ENCODE results near the gene PNPLA7. TPM values are rescaled to one million over a fixed set of nuclear protein-coding genes. Genes with fewer than 3 reads are reported as not detected.
A peak's percentile ranks its signal among the peaks of the same experiment; 100 is the strongest.

Gene PNPLA7
- total and polyA plus RNA-seq, 4 donors, result 0.75 to 6.5 (median 2.1) TPM

DNA sequence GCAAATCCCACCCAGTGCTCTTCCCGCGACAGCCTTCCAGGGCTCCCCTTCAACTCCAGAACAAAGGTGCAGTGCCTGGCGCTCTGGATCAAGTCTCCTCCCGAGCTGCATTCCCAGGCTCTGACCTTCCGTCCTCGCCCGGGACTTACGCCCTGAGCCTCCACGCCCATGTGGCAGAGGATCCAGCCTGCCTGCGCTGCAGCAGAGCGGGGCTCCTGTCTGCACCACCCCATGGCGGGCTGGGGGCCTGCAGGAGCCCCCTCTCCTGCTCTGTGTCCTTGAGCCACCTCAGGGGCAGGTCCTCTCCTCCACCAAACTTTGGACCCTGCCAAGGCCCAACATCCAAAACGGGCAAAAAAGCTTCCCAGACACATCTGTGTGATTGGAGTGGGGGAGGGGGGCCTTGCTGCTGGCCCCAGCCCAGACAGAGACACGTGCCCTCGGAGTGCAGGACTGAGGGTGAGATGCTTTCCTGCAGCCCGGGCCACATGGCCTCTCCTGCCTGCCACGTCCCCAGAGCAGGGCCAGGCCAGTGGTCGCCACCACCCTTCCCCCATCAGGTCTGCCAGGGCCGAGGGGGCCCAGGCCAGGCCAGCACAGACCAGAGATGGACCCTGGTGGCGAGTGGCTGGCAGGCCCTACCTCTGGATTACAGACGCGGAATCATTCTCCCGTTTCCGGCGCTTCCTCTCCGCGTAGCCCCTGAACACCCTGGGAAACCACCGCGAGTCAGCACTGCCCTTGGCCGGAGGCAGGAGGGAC is 95.4 kb downstream of the PNPLA7 start (continued):
- TF ChIP-seq, protein P1, sequence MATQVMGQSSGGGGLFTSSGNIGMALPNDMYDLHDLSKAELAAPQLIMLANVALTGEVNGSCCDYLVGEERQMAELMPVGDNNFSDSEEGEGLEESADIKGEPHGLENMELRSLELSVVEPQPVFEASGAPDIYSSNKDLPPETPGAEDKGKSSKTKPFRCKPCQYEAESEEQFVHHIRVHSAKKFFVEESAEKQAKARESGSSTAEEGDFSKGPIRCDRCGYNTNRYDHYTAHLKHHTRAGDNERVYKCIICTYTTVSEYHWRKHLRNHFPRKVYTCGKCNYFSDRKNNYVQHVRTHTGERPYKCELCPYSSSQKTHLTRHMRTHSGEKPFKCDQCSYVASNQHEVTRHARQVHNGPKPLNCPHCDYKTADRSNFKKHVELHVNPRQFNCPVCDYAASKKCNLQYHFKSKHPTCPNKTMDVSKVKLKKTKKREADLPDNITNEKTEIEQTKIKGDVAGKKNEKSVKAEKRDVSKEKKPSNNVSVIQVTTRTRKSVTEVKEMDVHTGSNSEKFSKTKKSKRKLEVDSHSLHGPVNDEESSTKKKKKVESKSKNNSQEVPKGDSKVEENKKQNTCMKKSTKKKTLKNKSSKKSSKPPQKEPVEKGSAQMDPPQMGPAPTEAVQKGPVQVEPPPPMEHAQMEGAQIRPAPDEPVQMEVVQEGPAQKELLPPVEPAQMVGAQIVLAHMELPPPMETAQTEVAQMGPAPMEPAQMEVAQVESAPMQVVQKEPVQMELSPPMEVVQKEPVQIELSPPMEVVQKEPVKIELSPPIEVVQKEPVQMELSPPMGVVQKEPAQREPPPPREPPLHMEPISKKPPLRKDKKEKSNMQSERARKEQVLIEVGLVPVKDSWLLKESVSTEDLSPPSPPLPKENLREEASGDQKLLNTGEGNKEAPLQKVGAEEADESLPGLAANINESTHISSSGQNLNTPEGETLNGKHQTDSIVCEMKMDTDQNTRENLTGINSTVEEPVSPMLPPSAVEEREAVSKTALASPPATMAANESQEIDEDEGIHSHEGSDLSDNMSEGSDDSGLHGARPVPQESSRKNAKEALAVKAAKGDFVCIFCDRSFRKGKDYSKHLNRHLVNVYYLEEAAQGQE (IDR thresholded peaks at IDR 0.05), result peak; percentile 27

DNA sequence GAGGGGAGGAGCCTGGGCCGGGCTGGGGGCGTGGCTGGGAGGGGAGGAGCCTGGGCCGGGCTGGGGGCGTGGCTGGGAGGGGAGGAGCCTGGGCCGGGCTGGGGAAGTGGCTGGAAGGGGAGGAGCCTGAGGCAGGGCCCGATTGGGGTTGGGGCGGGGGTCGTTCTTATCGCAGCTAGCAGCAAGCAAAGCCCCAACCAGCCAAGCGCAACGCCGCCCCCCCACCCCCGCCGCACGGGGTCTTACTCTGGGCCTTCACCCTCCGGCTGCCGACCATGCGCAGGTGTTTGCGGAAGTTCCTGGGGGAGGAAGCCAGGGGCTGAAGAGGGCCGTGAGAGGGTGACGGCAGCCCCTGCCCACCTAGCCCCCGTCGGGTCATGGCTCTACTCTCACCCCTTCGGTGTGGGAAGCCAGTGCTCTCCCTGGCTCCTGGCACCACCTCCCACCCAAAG is 96.0 kb downstream of the PNPLA7 start:
- peak; percentile 59 for DNase-seq (ENCODE audit: low spot score)
- Histone ChIP-seq H3K9ac (ENCODE audit: low read depth in 1 of 2, low read length in 2 of 2) (peak overlapping the region; percentile 35 to 74), H3K4me3 (ENCODE audit: low read depth in 1 of 3, low read length in 3 of 3) (peak overlapping the region; percentile 2 to 58 (median 25)), H3K27me3 (ENCODE audit: control insufficient read depth in 4 of 4, insufficient read depth in 4 of 4, low read length in 3 of 4) (no peaks in the 10 kb centered on the region), H3K4me1 (ENCODE audit: control insufficient read depth in 4 of 4, insufficient read depth in 4 of 4, low read length in 3 of 4) (peaks cover 20 to 53% (median 36%) of the 10 kb centered on the region in 4 donors), H3K36me3 (ENCODE audit: control insufficient read depth in 4 of 4, insufficient read depth in 3 of 4, low read depth in 1 of 4, low read length in 3 of 4) (peaks cover 0 to 5% (median 2%) of the 10 kb centered on the region in 4 donors), H3K27ac (ENCODE audit: low read depth in 1 of 2, low read length in 2 of 2) (peak overlapping the region; percentile 90 to 92), H3K9me3 (ENCODE audit: control insufficient read depth in 4 of 4, low read length in 3 of 4) (no peaks in the 10 kb centered on the region)
- 10% methylated on average over 22 of the region's 24 CpGs for WGBS
- TF ChIP-seq YY1 (IDR thresholded peaks at IDR 0.05) (no peak), TAF1 (conservative IDR thresholded peaks at IDR 0.05) (no peak), MAX (IDR thresholded peaks at IDR 0.05) (no peak), FOXA2 (IDR thresholded peaks at IDR 0.05) (no peak), RAD21 (IDR thresholded peaks at IDR 0.05) (no peak), JUND (IDR thresholded peaks at IDR 0.05) (no peak), ATF3 (IDR thresholded peaks at IDR 0.05) (no peak), EGR1 (IDR thresholded peaks at IDR 0.05; ENCODE audit: low read depth in 2 of 2) (no peak), NR2F2 (IDR thresholded peaks at IDR 0.05) (no peak), HNF4A (conservative IDR thresholded peaks at IDR 0.05) (no peak), HNF4G (IDR thresholded peaks at IDR 0.05) (no peak), SP1 (IDR thresholded peaks at IDR 0.05) (no peak), FOXA1 (IDR thresholded peaks at IDR 0.05) (no peak)
- TF ChIP-seq, protein P2, sequence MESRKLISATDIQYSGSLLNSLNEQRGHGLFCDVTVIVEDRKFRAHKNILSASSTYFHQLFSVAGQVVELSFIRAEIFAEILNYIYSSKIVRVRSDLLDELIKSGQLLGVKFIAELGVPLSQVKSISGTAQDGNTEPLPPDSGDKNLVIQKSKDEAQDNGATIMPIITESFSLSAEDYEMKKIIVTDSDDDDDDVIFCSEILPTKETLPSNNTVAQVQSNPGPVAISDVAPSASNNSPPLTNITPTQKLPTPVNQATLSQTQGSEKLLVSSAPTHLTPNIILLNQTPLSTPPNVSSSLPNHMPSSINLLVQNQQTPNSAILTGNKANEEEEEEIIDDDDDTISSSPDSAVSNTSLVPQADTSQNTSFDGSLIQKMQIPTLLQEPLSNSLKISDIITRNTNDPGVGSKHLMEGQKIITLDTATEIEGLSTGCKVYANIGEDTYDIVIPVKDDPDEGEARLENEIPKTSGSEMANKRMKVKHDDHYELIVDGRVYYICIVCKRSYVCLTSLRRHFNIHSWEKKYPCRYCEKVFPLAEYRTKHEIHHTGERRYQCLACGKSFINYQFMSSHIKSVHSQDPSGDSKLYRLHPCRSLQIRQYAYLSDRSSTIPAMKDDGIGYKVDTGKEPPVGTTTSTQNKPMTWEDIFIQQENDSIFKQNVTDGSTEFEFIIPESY (IDR thresholded peaks at IDR 0.05), result no peak

GRCh38 chr9:137453643-137454081 is 96.5 kb downstream of the PNPLA7 start:
- DNase-seq (ENCODE audit: low spot score), result peak; percentile 47
- peaks cover 0 to 5% (median 2%) of the 10 kb centered on the region in 4 donors for H3K36me3 ChIP-seq (ENCODE audit: control insufficient read depth in 4 of 4, insufficient read depth in 3 of 4, low read depth in 1 of 4, low read length in 3 of 4)
- H3K9me3 ChIP-seq (ENCODE audit: control insufficient read depth in 4 of 4, low read length in 3 of 4), result no peaks in the 10 kb centered on the region
- WGBS, result 51% methylated on average over 25 of the region's 25 CpGs
- no peak overlapping the region for H3K27ac ChIP-seq (ENCODE audit: low read depth in 1 of 2, low read length in 2 of 2)
- H3K4me1 ChIP-seq (ENCODE audit: control insufficient read depth in 4 of 4, insufficient read depth in 4 of 4, low read length in 3 of 4), result peaks cover 20 to 52% (median 36%) of the 10 kb centered on the region in 4 donors
- no peak overlapping the region for H3K9ac ChIP-seq (ENCODE audit: low read depth in 1 of 2, low read length in 2 of 2)
- H3K4me3 ChIP-seq (ENCODE audit: low read depth in 1 of 3, low read length in 3 of 3), result no peak overlapping the region
- H3K27me3 ChIP-seq (ENCODE audit: control insufficient read depth in 4 of 4, insufficient read depth in 4 of 4, low read length in 3 of 4), result no peaks in the 10 kb centered on the region
- TF ChIP-seq GABPA (IDR thresholded peaks at IDR 0.05 in 1 of 2, conservative IDR thresholded peaks at IDR 0.05 in 1 of 2) (no peak), RAD21 (IDR thresholded peaks at IDR 0.05) (no peak), NR2F2 (IDR thresholded peaks at IDR 0.05) (no peak), JUND (IDR thresholded peaks at IDR 0.05) (no peak), MAX (IDR thresholded peaks at IDR 0.05) (no peak), FOXA2 (IDR thresholded peaks at IDR 0.05) (no peak), FOXA1 (IDR thresholded peaks at IDR 0.05) (no peak)
- TF ChIP-seq, protein P1 (IDR thresholded peaks at IDR 0.05), result no peak
- TF ChIP-seq, protein P3, sequence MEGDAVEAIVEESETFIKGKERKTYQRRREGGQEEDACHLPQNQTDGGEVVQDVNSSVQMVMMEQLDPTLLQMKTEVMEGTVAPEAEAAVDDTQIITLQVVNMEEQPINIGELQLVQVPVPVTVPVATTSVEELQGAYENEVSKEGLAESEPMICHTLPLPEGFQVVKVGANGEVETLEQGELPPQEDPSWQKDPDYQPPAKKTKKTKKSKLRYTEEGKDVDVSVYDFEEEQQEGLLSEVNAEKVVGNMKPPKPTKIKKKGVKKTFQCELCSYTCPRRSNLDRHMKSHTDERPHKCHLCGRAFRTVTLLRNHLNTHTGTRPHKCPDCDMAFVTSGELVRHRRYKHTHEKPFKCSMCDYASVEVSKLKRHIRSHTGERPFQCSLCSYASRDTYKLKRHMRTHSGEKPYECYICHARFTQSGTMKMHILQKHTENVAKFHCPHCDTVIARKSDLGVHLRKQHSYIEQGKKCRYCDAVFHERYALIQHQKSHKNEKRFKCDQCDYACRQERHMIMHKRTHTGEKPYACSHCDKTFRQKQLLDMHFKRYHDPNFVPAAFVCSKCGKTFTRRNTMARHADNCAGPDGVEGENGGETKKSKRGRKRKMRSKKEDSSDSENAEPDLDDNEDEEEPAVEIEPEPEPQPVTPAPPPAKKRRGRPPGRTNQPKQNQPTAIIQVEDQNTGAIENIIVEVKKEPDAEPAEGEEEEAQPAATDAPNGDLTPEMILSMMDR (IDR thresholded peaks at IDR 0.05; ENCODE audit: low read depth, low read length, missing input control), result no peak
